ENCODE measurements around the gene DNAH1. TPM values are rescaled to one million over a fixed set of nuclear protein-coding genes. Genes with fewer than 3 reads are reported as not detected.

Gene DNAH1
- total RNA-seq, 1 experiment from 2014 or later, result 0.60 TPM

DNA sequence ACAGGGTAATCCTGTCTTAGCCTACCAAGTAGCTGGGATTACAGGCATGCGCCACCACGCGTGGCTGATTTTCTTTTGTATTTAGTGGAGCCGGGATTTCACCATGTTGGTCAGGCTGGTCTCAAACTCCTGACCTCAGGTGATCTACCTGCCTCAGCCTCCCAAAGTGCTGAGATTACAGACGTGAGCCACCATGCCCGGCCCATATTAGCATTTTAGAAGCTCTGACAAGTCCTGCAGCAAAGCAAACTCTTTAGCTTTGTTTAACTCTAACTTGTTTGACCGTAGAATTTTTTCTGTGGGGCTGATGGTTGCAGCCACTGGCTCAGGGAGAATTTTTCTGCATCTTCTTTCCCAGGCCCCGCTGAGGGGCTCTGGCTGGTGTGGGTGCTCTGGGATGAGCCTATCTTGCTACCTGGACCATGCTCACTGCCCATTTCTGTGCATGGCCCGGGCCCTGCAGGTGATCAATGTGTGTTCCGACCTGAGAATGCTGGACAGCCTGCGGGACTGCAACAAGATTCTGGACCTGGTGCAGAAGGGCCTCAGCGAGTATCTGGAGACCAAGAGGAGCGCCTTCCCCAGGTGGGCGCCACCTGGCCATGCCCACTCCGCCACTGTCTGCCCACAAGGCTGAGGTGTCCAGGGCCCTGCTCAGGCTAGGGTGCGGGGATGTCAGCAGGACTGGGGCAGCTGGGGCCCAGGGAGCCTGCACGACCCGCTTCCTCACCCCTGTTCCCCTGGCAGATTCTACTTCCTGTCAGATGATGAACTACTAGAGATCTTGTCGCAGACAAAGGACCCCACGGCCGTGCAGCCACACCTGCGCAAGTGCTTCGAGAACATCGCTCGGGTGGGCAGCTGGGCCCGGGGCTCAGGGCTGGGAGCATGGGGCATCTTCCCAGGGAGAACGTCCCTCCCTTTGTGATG, 41.3 kb downstream of the DNAH1 start:
- DNase-seq (ENCODE audit: low spot score), result no peak

DNA sequence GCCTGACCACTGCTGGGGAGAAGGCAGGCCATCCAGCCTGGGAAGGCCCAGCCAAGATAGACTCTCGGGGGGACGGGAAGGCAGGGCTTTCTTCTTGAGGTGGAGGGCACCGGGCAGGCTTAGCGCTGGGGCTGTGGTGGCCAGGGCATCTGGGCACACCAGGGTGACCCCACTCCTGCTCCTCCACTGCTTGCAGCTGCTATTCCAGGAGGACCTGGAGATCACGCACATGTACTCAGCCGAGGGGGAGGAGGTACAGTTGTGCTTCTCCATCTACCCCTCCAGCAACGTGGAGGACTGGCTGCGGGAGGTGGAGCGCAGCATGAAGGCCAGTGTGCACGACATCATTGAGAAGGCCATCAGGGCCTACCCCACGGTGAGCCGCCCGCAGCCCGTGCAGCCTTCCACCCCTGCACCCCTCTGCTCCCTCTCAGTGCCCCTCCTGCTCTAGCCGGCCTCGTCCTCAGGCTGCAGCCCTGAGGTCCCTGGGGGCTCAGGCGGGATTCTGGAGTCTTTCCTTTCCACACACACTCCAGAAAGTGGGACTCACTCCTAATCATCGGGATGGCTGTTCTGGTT, 42.3 kb downstream of the DNAH1 start:
- DNase-seq (ENCODE audit: low spot score), result no peak

DNA sequence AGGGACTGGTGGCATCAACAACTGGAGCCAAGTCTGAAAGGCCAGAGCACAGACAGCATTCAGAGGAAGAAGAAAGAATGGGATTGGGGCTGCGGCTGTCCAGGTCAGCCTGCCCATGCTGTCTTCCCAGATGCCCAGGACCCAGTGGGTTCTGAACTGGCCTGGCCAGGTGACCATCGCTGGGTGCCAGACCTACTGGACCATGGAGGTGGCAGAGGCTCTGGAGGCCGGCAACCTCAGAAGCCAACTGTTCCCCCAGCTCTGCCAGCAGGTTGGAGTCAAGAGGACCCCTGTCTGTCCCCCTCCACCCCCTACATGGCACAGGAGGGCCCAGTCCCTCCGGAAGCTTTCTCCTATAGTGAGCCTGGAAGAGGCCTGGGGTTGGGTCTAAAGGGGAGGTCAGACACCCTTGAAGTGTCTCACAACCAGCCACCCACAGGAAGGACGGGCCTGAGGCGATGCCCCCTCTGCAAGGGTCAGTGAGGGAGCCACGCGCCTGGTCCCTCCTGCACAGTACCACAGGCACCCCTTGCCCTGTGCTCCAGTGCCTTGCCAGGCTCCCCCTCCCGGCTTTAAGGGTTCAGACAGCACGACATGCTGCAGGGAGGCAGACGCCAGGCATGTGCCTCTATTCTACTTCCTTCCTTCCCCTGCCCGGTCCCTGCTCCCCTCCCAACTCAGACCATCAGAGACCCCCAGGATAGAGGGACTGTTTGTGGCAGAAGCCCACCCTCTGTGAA, 43.2 kb downstream of the DNAH1 start:
- DNase-seq (ENCODE audit: low spot score), result no peak

DNA sequence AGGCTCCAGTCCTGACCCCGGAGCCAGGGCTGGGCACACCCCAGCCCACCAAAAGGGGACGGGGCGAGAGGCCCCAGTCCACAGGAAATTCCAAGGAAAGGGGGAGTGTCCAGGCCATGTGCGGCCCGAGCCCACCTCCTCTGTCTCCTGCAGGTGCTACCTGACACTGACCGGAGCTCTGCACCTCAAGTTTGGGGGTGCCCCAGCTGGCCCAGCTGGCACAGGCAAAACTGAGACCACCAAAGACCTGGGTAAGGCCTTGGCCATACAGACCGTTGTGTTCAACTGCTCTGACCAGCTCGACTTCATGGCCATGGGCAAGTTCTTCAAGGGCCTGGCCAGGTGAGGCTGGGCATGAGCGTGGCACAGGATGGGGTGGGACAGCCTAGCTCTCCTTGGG, 44.9 kb downstream of the DNAH1 start:
- DNase-seq (ENCODE audit: low spot score), result no peak

DNA sequence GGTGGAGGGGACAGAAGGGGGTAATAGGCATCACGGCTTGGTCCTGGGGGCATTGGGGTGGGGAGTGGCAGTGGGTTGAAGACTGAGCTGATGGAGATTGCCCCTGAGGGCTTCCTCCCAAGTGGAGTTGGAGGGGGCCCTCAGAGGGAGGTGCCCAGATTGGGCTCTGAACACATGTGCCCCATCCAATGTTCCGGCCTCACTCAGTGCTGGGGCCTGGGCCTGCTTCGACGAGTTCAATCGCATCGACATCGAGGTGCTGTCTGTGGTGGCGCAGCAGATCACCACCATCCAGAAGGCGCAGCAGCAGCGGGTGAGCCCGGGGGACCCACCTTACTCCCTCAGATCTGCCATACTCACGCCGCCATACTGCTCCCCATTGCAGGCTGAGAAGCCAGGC, 45.3 kb downstream of the DNAH1 start:
- DNase-seq (ENCODE audit: low spot score), result no peak

DNA sequence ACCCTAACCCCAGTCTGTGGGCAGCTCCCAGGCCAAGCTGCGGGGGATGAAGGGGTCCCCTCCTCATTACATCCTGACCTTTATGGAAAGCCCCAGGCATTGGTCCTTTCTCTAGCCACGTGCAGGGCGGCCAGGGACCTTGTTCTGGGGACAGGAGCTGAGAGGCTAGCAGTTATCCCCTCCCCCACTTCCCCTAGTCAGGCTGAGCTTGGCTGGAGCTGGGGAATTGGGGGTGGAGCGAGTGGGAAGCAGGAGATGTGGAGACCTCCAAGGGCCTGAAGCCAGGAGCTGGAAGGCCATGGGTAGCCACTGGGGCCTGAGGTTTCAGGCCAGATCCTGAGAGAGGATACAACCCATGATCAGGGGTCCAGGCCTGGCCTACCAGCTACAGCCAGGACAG, 45.8 kb downstream of the DNAH1 start:
- no peak for DNase-seq (ENCODE audit: low spot score)

DNA sequence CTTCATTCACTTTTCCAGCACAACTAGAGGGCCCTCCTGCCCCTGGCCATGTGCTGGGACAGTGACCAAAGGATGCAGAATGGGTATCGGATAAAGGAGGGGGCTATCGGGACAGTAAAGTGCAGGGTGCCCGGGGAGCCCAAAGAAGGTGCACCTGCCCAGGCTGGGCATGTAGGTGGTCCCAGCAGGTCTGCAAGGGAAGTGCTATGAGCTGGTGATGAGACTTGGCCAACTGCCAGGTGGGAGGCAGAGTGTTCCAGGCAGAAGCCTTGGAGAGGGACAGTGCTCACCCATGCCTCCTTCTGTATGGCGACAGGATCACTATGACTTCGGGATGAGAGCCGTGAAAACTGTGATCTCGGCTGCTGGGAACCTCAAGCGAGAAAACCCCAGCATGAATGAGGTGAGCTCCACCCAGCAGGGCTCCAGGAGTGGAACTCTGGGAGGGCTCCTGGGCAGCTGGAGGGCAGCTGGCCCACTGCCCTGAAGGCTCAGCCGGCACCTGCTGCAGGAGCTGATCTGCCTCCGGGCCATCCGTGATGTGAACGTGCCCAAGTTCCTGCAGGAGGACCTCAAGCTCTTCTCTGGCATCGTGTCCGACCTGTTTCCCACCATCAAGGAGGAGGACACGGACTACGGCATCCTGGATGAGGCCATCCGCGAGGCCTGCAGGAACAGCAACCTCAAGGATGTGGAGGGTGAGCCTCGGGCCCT, 48.4 kb downstream of the DNAH1 start:
- DNase-seq (ENCODE audit: low spot score), result no peak

DNA sequence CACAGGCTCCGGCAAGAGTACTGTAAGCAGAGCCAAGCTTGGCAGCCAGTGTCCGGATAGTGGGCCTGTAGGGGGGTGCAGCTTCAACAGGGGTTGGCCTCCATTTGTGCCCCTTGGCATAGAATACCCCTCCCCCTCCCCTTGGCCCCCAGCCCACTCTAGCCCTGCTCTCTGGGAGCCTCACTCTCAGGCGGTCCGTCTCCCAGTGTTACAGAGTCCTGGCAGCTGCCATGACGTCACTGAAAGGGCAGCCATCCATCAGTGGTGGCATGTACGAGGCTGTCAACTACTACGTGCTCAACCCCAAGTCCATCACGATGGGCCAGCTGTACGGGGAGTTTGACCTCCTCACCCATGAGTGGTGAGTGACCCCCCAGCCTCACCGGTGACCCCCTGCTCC, 50.4 kb downstream of the DNAH1 start:
- no peak for DNase-seq (ENCODE audit: low spot score)

DNA sequence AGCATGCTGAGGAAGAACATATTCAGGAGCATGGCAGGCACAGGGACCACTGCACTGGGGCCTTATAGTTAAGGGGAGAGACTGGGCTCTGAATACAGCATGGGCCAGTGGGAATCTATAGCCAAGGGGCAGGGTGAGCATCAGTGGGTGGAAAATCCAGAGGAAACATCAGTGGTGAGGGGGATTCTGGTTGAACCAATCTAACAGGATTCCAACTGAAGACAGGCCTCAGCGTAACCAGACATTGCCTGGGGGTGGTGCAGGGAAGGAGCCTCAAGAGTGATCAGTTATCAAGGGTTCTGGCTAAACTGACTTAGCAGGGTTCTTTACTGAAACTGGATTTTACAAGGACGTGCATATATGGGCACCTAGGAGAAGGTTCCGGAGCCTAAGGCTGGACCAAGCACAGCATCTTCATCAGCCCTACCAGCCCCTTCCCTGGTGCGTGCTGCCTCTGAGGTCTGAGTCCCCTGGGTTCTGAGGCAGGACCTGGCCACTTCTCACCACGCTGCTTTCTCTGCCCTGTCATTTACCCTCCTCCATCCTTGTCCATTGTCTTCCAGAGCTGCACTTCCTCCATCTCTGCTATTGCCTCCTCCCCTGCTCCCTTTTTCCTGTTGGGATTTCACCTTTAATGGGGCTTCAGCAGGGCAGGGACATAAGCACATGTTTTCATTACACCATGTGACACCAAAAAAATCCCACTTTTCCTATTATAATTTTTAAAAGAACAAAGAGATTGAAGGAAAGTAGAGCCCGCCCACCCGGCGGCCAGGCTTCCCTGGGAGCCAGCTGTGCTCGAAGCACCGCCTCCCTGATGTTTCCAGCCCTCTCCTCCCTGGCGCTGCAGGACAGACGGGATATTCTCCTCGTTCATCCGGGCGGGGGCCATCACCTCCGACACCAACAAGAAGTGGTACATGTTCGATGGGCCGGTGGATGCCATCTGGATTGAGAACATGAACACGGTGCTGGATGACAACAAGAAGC, 52.1 kb downstream of the DNAH1 start:
- DNase-seq (ENCODE audit: low spot score), result no peak

DNA sequence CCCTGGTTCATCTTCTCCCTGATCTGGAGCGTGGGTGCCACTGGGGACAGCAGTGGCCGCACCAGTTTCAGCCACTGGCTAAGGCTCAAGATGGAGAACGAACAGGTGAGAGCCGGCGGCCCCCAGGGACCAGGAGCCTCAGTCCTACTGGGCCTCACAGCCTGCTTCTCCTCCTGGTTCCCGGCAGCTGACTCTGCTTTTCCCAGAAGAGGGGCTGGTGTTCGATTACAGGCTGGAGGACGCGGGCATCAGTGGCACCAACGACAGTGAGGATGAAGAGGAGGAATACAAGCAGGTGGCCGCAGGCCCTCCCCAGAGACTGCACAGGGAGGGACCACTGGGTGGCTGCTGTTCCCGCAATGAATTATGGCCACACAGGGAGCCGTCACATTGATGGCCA, 54.4 kb downstream of the DNAH1 start:
- DNase-seq (ENCODE audit: low spot score), result no peak

DNA sequence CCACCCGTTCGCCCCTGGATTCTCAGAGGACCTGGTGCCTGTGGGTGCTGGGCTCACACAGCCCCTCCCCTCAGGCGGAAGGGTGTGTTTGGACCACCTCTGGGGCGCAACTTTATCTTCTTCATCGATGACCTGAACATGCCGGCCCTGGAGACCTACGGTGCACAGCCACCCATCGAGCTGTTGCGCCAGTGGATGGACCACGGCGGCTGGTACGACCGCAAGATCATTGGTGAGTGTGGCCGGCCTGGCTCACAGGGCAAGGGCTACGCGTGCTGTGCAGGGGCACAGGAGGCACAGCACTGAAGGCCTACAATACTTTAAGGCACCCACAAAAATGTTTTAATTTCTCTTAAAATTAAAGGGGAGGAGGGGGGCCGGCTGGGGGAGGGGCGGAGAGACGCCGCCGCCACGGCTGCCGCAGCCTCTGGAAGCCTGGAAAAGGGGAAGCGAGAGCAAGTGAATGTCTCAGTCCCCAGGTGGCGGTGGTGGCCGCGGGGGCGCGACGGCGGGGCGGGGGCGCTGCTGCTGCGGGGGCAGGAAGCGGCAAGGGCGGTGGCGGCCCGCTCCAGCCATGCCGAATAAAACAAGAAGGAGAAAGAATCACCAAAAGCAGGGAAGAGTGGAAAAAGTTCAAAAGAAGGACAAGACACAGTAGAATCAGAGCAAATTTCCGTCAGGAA, 56.8 kb downstream of the DNAH1 start:
- DNase-seq (ENCODE audit: low spot score), result no peak

DNA sequence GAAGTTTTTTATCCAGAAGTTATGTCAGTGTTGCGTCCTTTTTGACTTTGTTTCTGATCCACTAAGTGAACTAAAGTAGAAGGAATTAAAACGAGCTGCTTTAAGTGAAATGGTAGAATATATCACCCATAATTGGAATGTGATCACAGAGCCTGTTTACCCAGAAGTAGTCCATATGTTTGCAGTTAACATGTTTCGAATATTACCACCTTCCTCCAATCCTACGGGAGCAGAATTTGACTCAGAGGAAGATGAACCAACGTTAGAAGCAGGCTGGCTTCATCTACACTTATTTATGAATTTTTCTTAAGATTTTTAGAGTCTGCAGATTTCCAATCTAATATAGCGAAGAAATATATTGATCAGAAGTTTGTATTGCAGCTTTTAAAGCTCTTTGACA, 57.6 kb downstream of the DNAH1 start:
- no peak for DNase-seq (ENCODE audit: low spot score)

DNA sequence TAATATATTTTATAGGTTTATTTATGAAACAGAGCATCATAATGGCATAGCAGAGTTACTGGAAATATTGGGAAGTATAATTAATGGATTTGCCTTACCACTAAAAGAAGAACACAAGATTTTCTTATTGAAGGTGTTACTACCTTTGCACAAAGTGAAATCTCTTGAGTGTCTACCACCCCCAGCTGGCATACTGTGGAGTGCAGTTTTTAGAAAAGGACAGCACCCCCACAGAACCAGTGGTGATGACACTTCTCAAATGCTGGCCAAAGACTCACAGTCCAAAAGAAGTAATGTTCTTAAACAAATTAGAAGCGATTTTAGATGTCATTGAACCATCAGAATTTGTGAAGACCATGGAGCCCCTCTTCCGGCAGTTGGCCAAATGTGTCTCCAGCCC, 58.1 kb downstream of the DNAH1 start:
- DNase-seq (ENCODE audit: low spot score), result no peak

DNA sequence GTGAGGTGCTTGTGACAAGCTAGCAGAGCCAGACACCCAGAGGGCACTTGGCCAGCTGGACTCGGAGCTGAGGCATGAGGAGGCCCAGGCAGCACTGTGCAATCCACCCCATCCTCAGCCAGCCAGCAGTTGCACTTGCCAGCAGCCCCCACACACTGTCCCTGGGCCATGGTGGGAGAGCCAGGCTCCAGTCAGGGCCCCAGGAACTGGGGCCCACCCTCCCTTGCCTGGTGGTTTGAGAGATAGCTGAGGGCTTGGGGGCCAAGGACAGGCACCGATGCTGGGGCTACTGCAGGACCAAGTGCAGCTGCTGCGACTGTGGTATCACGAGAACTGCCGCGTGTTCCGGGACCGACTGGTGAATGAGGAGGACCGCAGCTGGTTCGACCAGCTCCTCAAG, 63.5 kb downstream of the DNAH1 start:
- DNase-seq (ENCODE audit: low spot score), result no peak

DNA sequence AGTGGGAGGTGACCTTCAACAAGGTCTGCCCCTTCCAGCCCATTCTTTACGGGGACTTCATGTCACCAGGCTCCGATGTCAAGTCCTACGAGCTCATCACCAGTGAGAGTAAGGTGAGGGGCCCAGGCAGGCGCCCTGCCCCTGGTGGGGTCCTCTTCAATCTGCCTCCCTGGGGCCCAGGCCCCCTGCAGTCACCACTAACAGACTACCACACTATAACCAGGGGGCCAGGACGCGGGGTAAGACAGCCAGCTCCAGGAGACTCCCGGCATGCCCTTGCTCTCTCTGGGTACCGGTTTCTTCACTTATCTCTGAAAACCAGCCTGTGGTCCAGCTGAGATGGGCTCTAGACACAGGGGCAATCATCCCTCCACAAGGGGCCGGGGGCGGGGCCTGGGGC, 63.9 kb downstream of the DNAH1 start:
- DNase-seq (ENCODE audit: low spot score), result no peak

DNA sequence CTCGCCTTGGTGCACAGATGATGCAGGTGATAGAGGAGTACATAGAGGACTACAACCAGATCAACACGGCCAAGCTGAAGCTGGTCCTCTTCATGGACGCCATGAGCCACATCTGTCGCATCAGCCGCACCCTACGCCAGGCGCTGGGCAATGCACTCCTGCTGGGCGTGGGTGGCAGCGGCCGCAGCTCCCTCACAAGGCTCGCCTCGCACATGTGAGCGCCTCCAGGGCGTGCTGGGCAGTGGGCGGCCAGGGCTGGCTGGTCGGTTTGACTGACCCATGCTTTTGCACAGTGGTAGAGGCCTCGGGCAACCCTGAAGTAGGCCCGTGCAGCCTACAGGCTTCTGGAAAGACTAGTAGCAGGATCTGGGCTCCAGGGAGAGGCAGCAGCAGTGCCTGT, 65.5 kb downstream of the DNAH1 start:
- DNase-seq (ENCODE audit: low spot score), result no peak

DNA sequence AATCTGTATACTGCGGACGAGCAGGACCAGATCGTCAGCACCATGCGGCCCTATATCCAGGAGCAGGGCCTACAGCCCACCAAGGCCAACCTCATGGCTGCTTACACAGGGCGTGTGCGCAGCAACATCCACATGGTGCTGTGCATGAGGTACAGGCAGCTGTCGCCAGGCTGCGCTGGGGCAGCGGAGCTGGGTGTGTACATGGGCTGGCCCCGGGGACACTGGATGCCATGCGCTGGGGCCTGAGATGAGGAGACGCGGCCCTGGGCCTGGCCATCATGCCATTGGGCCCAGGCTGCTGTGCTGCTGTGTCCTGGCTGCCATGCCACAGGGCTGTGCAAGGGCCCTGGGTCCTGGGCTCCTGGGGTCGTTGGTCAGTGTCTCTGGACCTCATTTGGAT, 67.3 kb downstream of the DNAH1 start:
- no peak for DNase-seq (ENCODE audit: low spot score)

DNA sequence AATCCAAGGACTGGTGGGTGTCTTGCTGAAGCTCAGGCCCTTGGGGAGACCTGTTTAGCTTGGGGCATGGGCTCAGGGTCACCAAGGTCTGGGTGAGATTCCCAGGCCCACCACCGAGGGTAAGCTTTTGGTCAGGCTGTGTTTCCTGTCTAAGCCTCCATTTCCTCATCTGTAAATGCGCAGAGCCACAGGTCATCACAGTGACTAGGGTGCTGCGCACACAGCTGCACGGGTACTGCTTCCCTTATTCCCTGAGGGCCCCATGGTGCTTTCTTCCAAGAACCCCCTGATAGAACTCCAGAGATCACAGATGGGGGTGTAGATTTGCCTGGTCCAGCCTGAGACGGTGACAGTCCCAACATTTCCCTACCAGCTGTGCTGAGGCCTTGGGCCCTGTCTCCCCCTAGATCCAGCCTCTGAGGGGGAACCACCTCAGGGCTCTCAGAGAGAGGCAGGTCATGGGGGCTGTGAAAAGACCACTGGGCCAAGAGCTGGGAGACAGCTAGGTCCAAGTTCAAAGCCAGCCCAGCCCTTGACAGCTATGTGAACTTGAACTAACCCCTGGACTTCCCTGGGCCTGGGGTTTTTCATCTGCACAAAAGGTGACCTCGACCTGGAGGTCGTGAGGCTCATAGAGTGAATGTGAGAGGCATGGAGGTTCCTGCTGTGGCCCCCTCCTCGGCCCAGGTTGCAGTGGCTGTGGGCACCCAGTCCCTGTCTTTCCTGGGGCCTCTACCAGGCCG, 68.1 kb downstream of the DNAH1 start:
- DNase-seq (ENCODE audit: low spot score), result no peak

DNA sequence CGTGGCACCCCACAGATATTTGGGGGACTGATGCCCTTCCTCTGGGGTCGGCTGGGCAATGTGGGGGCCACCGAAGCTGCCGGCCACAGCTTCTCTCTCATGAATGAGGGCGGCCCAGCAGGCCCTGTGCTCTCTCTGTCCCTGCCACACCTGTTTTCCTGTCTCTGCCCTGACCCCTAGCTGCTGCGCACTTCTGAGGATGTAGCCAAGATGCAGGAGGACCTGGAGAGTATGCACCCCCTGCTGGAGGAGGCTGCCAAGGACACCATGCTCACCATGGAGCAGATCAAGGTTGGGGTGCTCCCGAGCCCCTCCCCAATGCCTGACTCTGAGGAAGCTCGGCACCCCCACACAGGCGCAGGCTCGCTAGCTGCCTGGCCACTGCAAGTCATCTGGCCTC, 69.0 kb downstream of the DNAH1 start:
- DNase-seq (ENCODE audit: low spot score), result peak; percentile 58

DNA sequence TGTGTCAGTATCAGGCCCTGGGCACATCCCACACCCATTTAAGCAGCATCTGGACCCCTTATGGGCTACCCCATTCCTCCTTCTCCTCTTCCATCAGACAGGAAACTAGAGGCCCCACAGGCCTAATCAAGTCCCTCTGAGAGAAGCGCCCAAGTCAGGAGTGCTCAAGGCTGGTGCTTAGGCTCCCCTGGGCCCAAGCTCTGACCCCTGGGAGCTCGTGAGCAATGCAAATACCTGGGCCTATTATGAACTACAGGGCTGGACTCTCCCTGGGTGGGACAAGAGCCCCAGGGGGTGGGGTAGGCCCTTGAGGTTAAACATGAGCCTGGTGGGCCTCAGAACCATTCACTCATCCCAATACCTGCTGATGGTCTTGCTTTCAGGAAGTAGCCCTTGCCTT, 71.4 kb downstream of the DNAH1 start:
- no peak for DNase-seq (ENCODE audit: low spot score)

Measured in H4 (cell line).